WTC11 (cell line): Measurements from ENCODE around the gene CCDC8. TPM values are rescaled to one million over a fixed set of nuclear protein-coding genes. Genes with fewer than 3 reads are reported as not detected.

Experiments used
- ATAC-seq: fragments of 200-7000 bp; cut with Tn5 transposase; 2 replicates; pipeline ENCODE4 v1.10.0; 2021; ENCODE audit warnings: mild to moderate bottlenecking, moderate library complexity
- CTCF ChIA-PET: fragments of 300-600 bp; sonication (Branson Sonifier 250); formaldehyde crosslinking; loops from one replicate; lab custom pipeline; 2021; ENCODE audit warnings: antibody characterized with exemption; lab: Charles Lee
- POLR2A ChIA-PET: fragments of 350-600 bp; sonication (Branson Sonifier 250); formaldehyde crosslinking; loops from one replicate; lab custom pipeline; 2021; ENCODE audit warnings: antibody characterized with exemption; lab: Charles Lee
- DNase-seq: peaks from one replicate; pipeline ENCODE4 v3.0.0; 2021; ENCODE audit warnings: low spot score
- H3K27ac Mint-ChIP-seq: 2 replicates; pipeline ENCODE4 v1.8.0; 2021; ENCODE audit warnings: mixed read lengths
- H3K27me3 Mint-ChIP-seq: 2 replicates; pipeline ENCODE4 v1.8.0; 2021; ENCODE audit warnings: low read depth, mild to moderate bottlenecking, moderate library complexity, mixed read lengths
- H3K36me3 Mint-ChIP-seq: 2 replicates; pipeline ENCODE4 v1.8.0; 2021; ENCODE audit warnings: mixed read lengths
- H3K4me1 Mint-ChIP-seq: 2 replicates; pipeline ENCODE4 v1.8.0; 2022; ENCODE audit warnings: mixed read lengths
- H3K4me3 Mint-ChIP-seq: 2 replicates; pipeline ENCODE4 v1.8.0; 2021; ENCODE audit warnings: mild to moderate bottlenecking, moderate library complexity, mixed read lengths
- H3K9me3 Mint-ChIP-seq: 2 replicates; pipeline ENCODE4 v1.8.0; 2021; ENCODE audit warnings: mixed read lengths
- EMX1 ChIP-seq: fragments of 250-450 bp; sonication (Bioruptor Pico); IDR thresholded peaks from 2 replicates; pipeline ENCODE4 v1.8.0; 2021; ENCODE audit warnings: mild to moderate bottlenecking
- JUN ChIP-seq: sonication (generic); formaldehyde crosslinking; IDR thresholded peaks from 2 replicates; pipeline ENCODE4 v1.8.0; 2023; ENCODE audit warnings: mild to moderate bottlenecking, missing genetic modification reagents
- NR1H2 ChIP-seq: sonication (generic); formaldehyde crosslinking; IDR thresholded peaks from 2 replicates; pipeline ENCODE4 v1.9.0; 2021; ENCODE audit warnings: mild to moderate bottlenecking, moderate library complexity, missing genetic modification reagents
- RELA ChIP-seq: sonication (generic); formaldehyde crosslinking; IDR thresholded peaks from 2 replicates; pipeline ENCODE4 v1.8.1; 2022; ENCODE audit warnings: missing genetic modification reagents, mild to moderate bottlenecking, borderline replicate concordance
- ZNF263 ChIP-seq: sonication (generic); formaldehyde crosslinking; IDR thresholded peaks from 2 replicates; pipeline ENCODE4 v1.8.1; 2022; ENCODE audit warnings: low read depth, mild to moderate bottlenecking, moderate library complexity, missing genetic modification reagents
- ZNF281 ChIP-seq: sonication (generic); formaldehyde crosslinking; IDR thresholded peaks from 2 replicates; pipeline ENCODE4 v1.8.0; 2023; ENCODE audit warnings: mild to moderate bottlenecking, missing genetic modification reagents
- total RNA-seq: library from RNA; stranded (reverse); gene quantifications from 3 replicates; pipeline ENCODE4 v1.2.3, GENCODE V29; 2021

CCDC8 gene
- total RNA-seq, 1 experiment from 2014 or later = 25.7 TPM

- TF ChIP-seq ZNF281 (CRISPR knock-in tag) = no peak
- no peak for TF ChIP-seq JUN (CRISPR knock-in tag)
- no peak for TF ChIP-seq RELA (CRISPR knock-in tag)
- TF ChIP-seq EMX1 (CRISPR knock-in tag) = no peak
These were observed 49.0 kb downstream of the CCDC8 start (continued) for GRCh38 chr19:46364359-46364758.

DNA sequence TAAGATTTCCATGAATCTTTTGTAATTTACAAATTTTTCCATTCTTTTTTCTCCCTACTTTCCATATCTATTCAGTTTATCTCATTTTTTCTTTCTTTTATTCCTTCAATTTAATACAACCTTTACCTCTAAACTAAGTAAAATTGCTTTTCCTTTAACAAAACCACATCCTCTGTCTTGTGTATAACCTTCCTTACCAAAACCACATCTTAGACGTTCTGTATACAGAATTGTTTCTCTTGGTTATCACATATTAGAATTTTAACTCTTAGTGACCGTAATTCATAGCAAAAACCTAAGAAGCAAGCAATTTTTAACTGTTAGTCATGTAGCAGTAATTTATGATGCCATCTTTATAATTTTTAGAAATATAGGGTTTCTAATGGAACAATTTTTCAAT lies 51.4 kb downstream of the CCDC8 start:
- peaks cover 10% of the 10 kb centered on the region for H3K4me1 Mint-ChIP-seq
- no peaks in the 10 kb centered on the region; the same call in 1 of the 2 replicates for H3K9me3 Mint-ChIP-seq
- no peak for ATAC-seq
- H3K27ac Mint-ChIP-seq = no peak overlapping the region
- ChIA-PET CTCF (interaction anchor here (0.7 kb wide), 1 partner anchor 13 kb away, joined by 5 read pairs; no protein-coding TSS in a partner anchor), POLR2A (interaction anchor here (0.7 kb wide), 1 partner anchor 9 kb away, joined by 3 read pairs; no protein-coding TSS in a partner anchor)
- no peak overlapping the region for H3K4me3 Mint-ChIP-seq
- peaks cover 27% of the 10 kb centered on the region for H3K36me3 Mint-ChIP-seq
- no peak for DNase-seq
- TF ChIP-seq ZNF263 (CRISPR knock-in tag) (no peak), NR1H2 (CRISPR knock-in tag) (no peak)
- H3K27me3 Mint-ChIP-seq = no peaks in the 10 kb centered on the region

Other genes starting within 250 kb of the CCDC8 start
- gene IGFL1, start 183.8 kb downstream of the CCDC8 start, total RNA-seq = not detected in 3 replicates
- gene HIF3A, start 116.5 kb downstream of the CCDC8 start, total RNA-seq = 31.8 to 58.2 TPM (median 48.7 TPM) in 3 replicates
- gene PPP5C, start 66.5 kb downstream of the CCDC8 start, total RNA-seq = 98.9 to 107 TPM (median 103 TPM) in 3 replicates
- gene PNMA8C, start 15.4 kb upstream of the CCDC8 start, total RNA-seq = 1.2 to 2.0 TPM (median 2.0 TPM) in 3 replicates
- 24.8 to 30.5 TPM (median 25.4 TPM) in 3 replicates for gene PNMA8A, start 58.0 kb upstream of the CCDC8 start, total RNA-seq
- 2.8 to 4.0 TPM (median 3.6 TPM) in 3 replicates for gene PNMA8B, start 82.3 kb upstream of the CCDC8 start, total RNA-seq
- 306 to 350 TPM (median 346 TPM) in 3 replicates for gene CALM3, start 187.8 kb upstream of the CCDC8 start, total RNA-seq
- 0.24 TPM in 1 of 3 replicates, not detected in the others for gene PTGIR, start 211.5 kb upstream of the CCDC8 start, total RNA-seq
- gene GNG8, start 222.6 kb upstream of the CCDC8 start, total RNA-seq = not detected in 3 replicates
- gene DACT3, start 247.6 kb upstream of the CCDC8 start, total RNA-seq = 1.8 to 1.9 TPM (median 1.8 TPM) in 3 replicates